GM23338 (cell line): ENCODE data around the gene RAB40B. TPM values are rescaled to one million over a fixed set of nuclear protein-coding genes. Genes with fewer than 3 reads are reported as not detected.

Source experiments
- ATAC-seq: fragments of 200-7000 bp; cut with Tn5 transposase; 3 replicates; pipeline ENCODE4 v1.9.1; 2020
- DNase-seq: peaks from one replicate; pipeline ENCODE4 v3.0.0-alpha.2; 2015; ENCODE audit warnings: low spot score
- H2AFZ ChIP-seq: fragments of 200-600 bp; sonication (generic); 2 replicates; pipeline ENCODE4 v1.8.0; 2016; ENCODE audit warnings: antibody characterized with exemption, mild to moderate bottlenecking, moderate library complexity
- H3F3A ChIP-seq: fragments of 200-600 bp; sonication (generic); replicated peaks from 2 replicates; pipeline ENCODE4 v1.8.0; 2017; ENCODE audit warnings: antibody characterized with exemption, mixed run types, low read depth
- H3K27ac ChIP-seq: fragments of 200-600 bp; sonication (generic); 2 replicates; pipeline ENCODE4 v1.6.1; 2016; ENCODE audit warnings: low read depth
- H3K27me3 ChIP-seq: fragments of 200-600 bp; sonication (generic); 2 replicates; pipeline ENCODE4 v1.8.0; 2016; ENCODE audit warnings: mild to moderate bottlenecking, mixed run types, moderate library complexity; ENCODE audit not compliant: insufficient read depth
- H3K36me3 ChIP-seq: fragments of 200-600 bp; sonication (generic); 2 replicates; pipeline ENCODE4 v1.8.0; 2016; ENCODE audit warnings: mild to moderate bottlenecking; ENCODE audit not compliant: insufficient read depth
- H3K4me1 ChIP-seq: fragments of 200-600 bp; sonication (generic); 2 replicates; pipeline ENCODE4 v1.8.0; 2016; ENCODE audit warnings: mild to moderate bottlenecking, moderate library complexity; ENCODE audit not compliant: insufficient read depth
- H3K4me2 ChIP-seq: fragments of 200-600 bp; sonication (generic); 2 replicates; pipeline ENCODE4 v1.7.1; 2017; ENCODE audit warnings: mixed run types
- H3K4me3 ChIP-seq: fragments of 200-600 bp; sonication (generic); 2 replicates; pipeline ENCODE4 v1.6.1; 2016; ENCODE audit warnings: mixed run types
- H3K79me2 ChIP-seq: fragments of 200-600 bp; sonication (generic); replicated peaks from 2 replicates; pipeline ENCODE4 v1.8.0; 2017; ENCODE audit warnings: mild to moderate bottlenecking; ENCODE audit not compliant: insufficient read depth
- H3K9me2 ChIP-seq: fragments of 200-600 bp; sonication (generic); 2 replicates; pipeline ENCODE4 v1.8.0; 2017; ENCODE audit not compliant: insufficient read depth
- H4K20me1 ChIP-seq: fragments of 200-600 bp; sonication (generic); replicated peaks from 2 replicates; pipeline ENCODE4 v1.8.0; 2017; ENCODE audit warnings: mild to moderate bottlenecking; ENCODE audit not compliant: insufficient read depth
- H3K27ac Mint-ChIP-seq: 2 replicates; pipeline ENCODE4 v1.8.0; 2020; ENCODE audit warnings: inconsistent platforms, mild to moderate bottlenecking, moderate library complexity, mixed read lengths
- H3K27me3 Mint-ChIP-seq: 3 replicates; pipeline ENCODE4 v1.8.0; 2022; ENCODE audit warnings: low read depth, mild to moderate bottlenecking, moderate library complexity, mixed read lengths, inconsistent platforms; ENCODE audit not compliant: insufficient read depth, poor library complexity
- H3K36me3 Mint-ChIP-seq: 3 replicates; pipeline ENCODE4 v1.8.0; 2021; ENCODE audit warnings: low read depth, mild to moderate bottlenecking, inconsistent platforms, moderate library complexity, mixed read lengths
- H3K4me1 Mint-ChIP-seq: 3 replicates; pipeline ENCODE4 v1.8.0; 2020; ENCODE audit warnings: mild to moderate bottlenecking, inconsistent platforms, mixed read lengths
- H3K4me3 Mint-ChIP-seq: 3 replicates; pipeline ENCODE4 v1.8.0; 2021; ENCODE audit warnings: moderate library complexity, mild to moderate bottlenecking, inconsistent platforms, mixed read lengths
- H3K9me3 Mint-ChIP-seq: 3 replicates; pipeline ENCODE4 v1.8.0; 2020; ENCODE audit warnings: moderate library complexity, mild to moderate bottlenecking, inconsistent platforms, mixed read lengths
- EZH2 ChIP-seq: fragments of 200-600 bp; sonication (generic); IDR thresholded peaks from one replicate; pipeline ENCODE4 v1.8.0; 2017; ENCODE audit warnings: antibody characterized with exemption, mild to moderate bottlenecking, low read depth; ENCODE audit not compliant: unreplicated experiment
- EZH2phosphoT487 ChIP-seq: fragments of 200-600 bp; sonication (generic); IDR thresholded peaks from one replicate; pipeline ENCODE4 v1.8.1; 2018; ENCODE audit warnings: antibody characterized with exemption; ENCODE audit not compliant: unreplicated experiment
- JUNB ChIP-seq: IDR thresholded peaks from one replicate; pipeline ENCODE4 v1.6.1; 2016; ENCODE audit warnings: antibody characterized with exemption; ENCODE audit not compliant: unreplicated experiment
- POLR2AphosphoS5 ChIP-seq: IDR thresholded peaks from 2 replicates; pipeline ENCODE4 v1.6.1; 2016; ENCODE audit warnings: antibody characterized with exemption, low read depth
- STAT1 ChIP-seq: IDR thresholded peaks from one replicate; pipeline ENCODE4 v1.6.1; 2016; ENCODE audit warnings: antibody characterized with exemption; ENCODE audit not compliant: unreplicated experiment
- ZNF114 ChIP-seq: fragments of 250-450 bp; sonication (Bioruptor Pico); IDR thresholded peaks from 2 replicates; pipeline ENCODE4 v1.5.0; 2020; ENCODE audit warnings: mild to moderate bottlenecking, moderate library complexity
- ZNF331 ChIP-seq: fragments of 250-450 bp; sonication (Bioruptor Pico); IDR thresholded peaks from 2 replicates; pipeline ENCODE4 v1.5.0; 2020; ENCODE audit warnings: low read depth, mild to moderate bottlenecking, moderate library complexity
- ZNF462 ChIP-seq: fragments of 250-450 bp; sonication (Bioruptor Pico); IDR thresholded peaks from 2 replicates; pipeline ENCODE4 v1.5.0; 2020; ENCODE audit warnings: mild to moderate bottlenecking, moderate library complexity
- polyA plus RNA-seq: library from polyadenylated mRNA; unstranded; fragments of >200 nt; fragmentation: Nextera tagmentation; extraction: Ambion mirVana; gene quantifications from 2 replicates; pipeline ENCODE4 v1.2.1, GENCODE V29; 2016
- total RNA-seq: library from RNA; depleted of rRNA; stranded (reverse); fragments of >200 nt; shearing (Covaris generic); gene quantifications from 2 replicates; pipeline ENCODE4 v1.2.3, GENCODE V29; 2014
- TF ChIP-seq, protein P1 (sequence below): IDR thresholded peaks from one replicate; pipeline ENCODE4 v1.6.1; 2018; ENCODE audit warnings: antibody characterized with exemption; ENCODE audit not compliant: unreplicated experiment
- TF ChIP-seq, protein P2 (sequence below): IDR thresholded peaks from 2 replicates; pipeline ENCODE4 v1.6.1; 2016; ENCODE audit warnings: antibody characterized with exemption

Gene RAB40B
- total and polyA plus RNA-seq, 2 experiments from 2014 or later: 4.2 to 5.2 TPM

DNA sequence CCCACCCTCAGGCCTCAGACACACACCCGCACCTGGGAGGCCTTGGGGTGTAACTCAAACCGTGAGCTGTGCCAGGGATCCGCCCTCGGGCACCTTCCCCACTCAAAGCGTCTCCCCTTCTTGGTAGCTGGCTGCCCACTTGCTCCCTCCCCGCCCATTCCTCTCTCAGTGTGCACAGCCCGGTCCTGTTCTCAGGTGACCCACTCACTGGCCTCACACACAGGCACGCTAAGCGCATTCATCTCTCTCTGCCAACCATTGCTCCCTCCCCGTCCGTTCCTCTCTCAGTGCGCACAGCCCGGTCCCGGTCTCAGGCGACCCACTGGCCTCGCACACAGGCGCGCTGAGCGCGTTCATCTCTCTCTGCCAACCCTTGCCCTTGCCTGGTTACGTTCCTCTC, 71.1 kb downstream of the RAB40B start:
- H3K4me1 ChIP-seq: no peaks in the 10 kb centered on the region
- peaks cover 51% of the 10 kb centered on the region for H3K36me3 Mint-ChIP-seq
- H3K27me3 Mint-ChIP-seq: peaks cover 2% of the 10 kb centered on the region
- H3K79me2 ChIP-seq: peaks cover 37% of the 10 kb centered on the region
- TF ChIP-seq, protein P1, sequence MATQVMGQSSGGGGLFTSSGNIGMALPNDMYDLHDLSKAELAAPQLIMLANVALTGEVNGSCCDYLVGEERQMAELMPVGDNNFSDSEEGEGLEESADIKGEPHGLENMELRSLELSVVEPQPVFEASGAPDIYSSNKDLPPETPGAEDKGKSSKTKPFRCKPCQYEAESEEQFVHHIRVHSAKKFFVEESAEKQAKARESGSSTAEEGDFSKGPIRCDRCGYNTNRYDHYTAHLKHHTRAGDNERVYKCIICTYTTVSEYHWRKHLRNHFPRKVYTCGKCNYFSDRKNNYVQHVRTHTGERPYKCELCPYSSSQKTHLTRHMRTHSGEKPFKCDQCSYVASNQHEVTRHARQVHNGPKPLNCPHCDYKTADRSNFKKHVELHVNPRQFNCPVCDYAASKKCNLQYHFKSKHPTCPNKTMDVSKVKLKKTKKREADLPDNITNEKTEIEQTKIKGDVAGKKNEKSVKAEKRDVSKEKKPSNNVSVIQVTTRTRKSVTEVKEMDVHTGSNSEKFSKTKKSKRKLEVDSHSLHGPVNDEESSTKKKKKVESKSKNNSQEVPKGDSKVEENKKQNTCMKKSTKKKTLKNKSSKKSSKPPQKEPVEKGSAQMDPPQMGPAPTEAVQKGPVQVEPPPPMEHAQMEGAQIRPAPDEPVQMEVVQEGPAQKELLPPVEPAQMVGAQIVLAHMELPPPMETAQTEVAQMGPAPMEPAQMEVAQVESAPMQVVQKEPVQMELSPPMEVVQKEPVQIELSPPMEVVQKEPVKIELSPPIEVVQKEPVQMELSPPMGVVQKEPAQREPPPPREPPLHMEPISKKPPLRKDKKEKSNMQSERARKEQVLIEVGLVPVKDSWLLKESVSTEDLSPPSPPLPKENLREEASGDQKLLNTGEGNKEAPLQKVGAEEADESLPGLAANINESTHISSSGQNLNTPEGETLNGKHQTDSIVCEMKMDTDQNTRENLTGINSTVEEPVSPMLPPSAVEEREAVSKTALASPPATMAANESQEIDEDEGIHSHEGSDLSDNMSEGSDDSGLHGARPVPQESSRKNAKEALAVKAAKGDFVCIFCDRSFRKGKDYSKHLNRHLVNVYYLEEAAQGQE: no peak
- TF ChIP-seq JUNB (no peak), POLR2AphosphoS5 (no peak), EZH2phosphoT487 (no peak)
- no peaks in the 10 kb centered on the region for H3F3A ChIP-seq
- H2AFZ ChIP-seq: no peak overlapping the region
- no peak overlapping the region for H3K27ac ChIP-seq
- peaks cover 5% of the 10 kb centered on the region; the same call in 1 of the 2 replicates for H3K36me3 ChIP-seq
- H3K4me1 Mint-ChIP-seq: no peaks in the 10 kb centered on the region
- H3K4me3 Mint-ChIP-seq: no peak overlapping the region
- ATAC-seq: no peak
- H3K9me2 ChIP-seq: no peaks in the 10 kb centered on the region
- no peaks in the 10 kb centered on the region for H3K9me3 Mint-ChIP-seq
- no peak overlapping the region for H3K4me2 ChIP-seq
- H3K4me3 ChIP-seq: no peak overlapping the region
- DNase-seq: no peak
- H3K27me3 ChIP-seq: no peaks in the 10 kb centered on the region
- H4K20me1 ChIP-seq: peaks cover 23% of the 10 kb centered on the region
- H3K27ac Mint-ChIP-seq: no peak overlapping the region

GRCh38 chr17:82623707-82624106, 74.8 kb downstream of the RAB40B start:
- ATAC-seq: no peak
- Histone ChIP-seq H3K79me2 (peaks cover 8% of the 10 kb centered on the region), H3F3A (no peaks in the 10 kb centered on the region), H3K36me3 (peaks cover 10% of the 10 kb centered on the region), H3K4me1 (no peaks in the 10 kb centered on the region), H4K20me1 (peaks cover 10% of the 10 kb centered on the region; the same call in 1 of the 2 replicates), H3K4me2 (no peak overlapping the region), H3K27me3 (no peaks in the 10 kb centered on the region), H3K9me2 (no peaks in the 10 kb centered on the region), H2AFZ (no peak overlapping the region), H3K27ac (no peak overlapping the region), H3K4me3 (no peak overlapping the region)
- H3K36me3 Mint-ChIP-seq: peaks cover 74% of the 10 kb centered on the region
- peaks cover 2% of the 10 kb centered on the region for H3K27me3 Mint-ChIP-seq
- no peaks in the 10 kb centered on the region for H3K4me1 Mint-ChIP-seq
- no peaks in the 10 kb centered on the region for H3K9me3 Mint-ChIP-seq
- H3K27ac Mint-ChIP-seq: no peak overlapping the region; the same call in 1 of the 2 replicates
- DNase-seq: no peak
- H3K4me3 Mint-ChIP-seq: no peak overlapping the region
- no peak for TF ChIP-seq ZNF462 (CRISPR knock-in tag)
- TF ChIP-seq STAT1: no peak
- TF ChIP-seq, protein P2, sequence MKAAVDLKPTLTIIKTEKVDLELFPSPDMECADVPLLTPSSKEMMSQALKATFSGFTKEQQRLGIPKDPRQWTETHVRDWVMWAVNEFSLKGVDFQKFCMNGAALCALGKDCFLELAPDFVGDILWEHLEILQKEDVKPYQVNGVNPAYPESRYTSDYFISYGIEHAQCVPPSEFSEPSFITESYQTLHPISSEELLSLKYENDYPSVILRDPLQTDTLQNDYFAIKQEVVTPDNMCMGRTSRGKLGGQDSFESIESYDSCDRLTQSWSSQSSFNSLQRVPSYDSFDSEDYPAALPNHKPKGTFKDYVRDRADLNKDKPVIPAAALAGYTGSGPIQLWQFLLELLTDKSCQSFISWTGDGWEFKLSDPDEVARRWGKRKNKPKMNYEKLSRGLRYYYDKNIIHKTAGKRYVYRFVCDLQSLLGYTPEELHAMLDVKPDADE: no peak
- TF ChIP-seq EZH2: no peak
- TF ChIP-seq POLR2AphosphoS5: no peak
- no peak for TF ChIP-seq ZNF331 (CRISPR knock-in tag)
- no peak for TF ChIP-seq EZH2phosphoT487
- TF ChIP-seq JUNB: no peak
- TF ChIP-seq ZNF114: no peak
